ENCODE measurements around the gene MS4A10.

DNA sequence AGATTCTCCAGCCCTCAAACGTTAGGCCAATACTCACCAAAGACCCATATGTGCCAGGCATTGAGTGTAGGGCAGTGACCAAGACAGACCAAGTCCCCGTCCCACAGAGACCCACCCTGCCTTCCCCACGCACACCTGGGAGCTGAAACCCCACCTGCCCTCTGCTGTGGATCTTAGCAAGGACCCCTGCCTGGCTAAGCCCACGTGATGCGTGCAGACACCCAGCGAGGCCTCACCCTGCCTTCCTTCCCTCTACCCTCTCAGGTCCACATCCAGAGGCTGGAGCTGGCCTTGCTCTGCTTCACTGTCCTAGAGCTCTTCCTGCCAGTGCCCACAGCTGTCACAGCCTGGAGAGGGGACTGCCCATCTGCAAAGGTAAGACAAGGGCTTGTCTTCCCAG lies 10.2 kb downstream of the MS4A10 start:
- TF ChIP-seq, protein P1, sequence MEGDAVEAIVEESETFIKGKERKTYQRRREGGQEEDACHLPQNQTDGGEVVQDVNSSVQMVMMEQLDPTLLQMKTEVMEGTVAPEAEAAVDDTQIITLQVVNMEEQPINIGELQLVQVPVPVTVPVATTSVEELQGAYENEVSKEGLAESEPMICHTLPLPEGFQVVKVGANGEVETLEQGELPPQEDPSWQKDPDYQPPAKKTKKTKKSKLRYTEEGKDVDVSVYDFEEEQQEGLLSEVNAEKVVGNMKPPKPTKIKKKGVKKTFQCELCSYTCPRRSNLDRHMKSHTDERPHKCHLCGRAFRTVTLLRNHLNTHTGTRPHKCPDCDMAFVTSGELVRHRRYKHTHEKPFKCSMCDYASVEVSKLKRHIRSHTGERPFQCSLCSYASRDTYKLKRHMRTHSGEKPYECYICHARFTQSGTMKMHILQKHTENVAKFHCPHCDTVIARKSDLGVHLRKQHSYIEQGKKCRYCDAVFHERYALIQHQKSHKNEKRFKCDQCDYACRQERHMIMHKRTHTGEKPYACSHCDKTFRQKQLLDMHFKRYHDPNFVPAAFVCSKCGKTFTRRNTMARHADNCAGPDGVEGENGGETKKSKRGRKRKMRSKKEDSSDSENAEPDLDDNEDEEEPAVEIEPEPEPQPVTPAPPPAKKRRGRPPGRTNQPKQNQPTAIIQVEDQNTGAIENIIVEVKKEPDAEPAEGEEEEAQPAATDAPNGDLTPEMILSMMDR (IDR thresholded peaks at IDR 0.05 in 8 of 11, conservative IDR thresholded peaks at IDR 0.05 in 3 of 11), result no peak
- TF ChIP-seq POLR2AphosphoS5 (IDR thresholded peaks at IDR 0.05) (no peak), POLR2A (IDR thresholded peaks at IDR 0.05) (no peak)

Data from spleen (tissue), 7 donors.